ENCODE results near the gene VMO1. TPM values are rescaled to one million over a fixed set of nuclear protein-coding genes. Genes with fewer than 3 reads are reported as not detected.

Gene VMO1
- total and polyA plus RNA-seq, 9 of the 15 experiments (the other 6 are each of a cell fraction or from before 2014, with no cell fraction given): 0.31 TPM; not detected in 8

- TF ChIP-seq TRIM25 (IDR thresholded peaks at IDR 0.05; ENCODE audit: borderline replicate concordance): no peak
- TF ChIP-seq PRMT5 (CRISPR knock-in tag; IDR thresholded peaks at IDR 0.05): no peak
- TF ChIP-seq ZNF41 (CRISPR knock-in tag; conservative IDR thresholded peaks at IDR 0.05): no peak
- TF ChIP-seq ZNF263 (CRISPR knock-in tag; IDR thresholded peaks at IDR 0.05; ENCODE audit: borderline replicate concordance): no peak
- TF ChIP-seq RBM39 (optimal IDR thresholded peaks at IDR 0.05; ENCODE audit: low read depth, low read length): no peak
- TF ChIP-seq ZBTB17 (CRISPR knock-in tag; IDR thresholded peaks at IDR 0.05): no peak
- no peak for TF ChIP-seq ETS1 (conservative IDR thresholded peaks at IDR 0.05; ENCODE audit: control insufficient read depth, low read depth, low read length)
- no peak for TF ChIP-seq ZNF511 (CRISPR knock-in tag; IDR thresholded peaks at IDR 0.05)
- no peak for TF ChIP-seq SPI1 (IDR thresholded peaks at IDR 0.05; ENCODE audit: borderline replicate concordance, low read depth, low read length)
- TF ChIP-seq SNIP1 (IDR thresholded peaks at IDR 0.05; ENCODE audit: low read depth): no peak
- TF ChIP-seq NFIC (IDR thresholded peaks at IDR 0.05): no peak
- TF ChIP-seq POLR2AphosphoS2 (IDR thresholded peaks at IDR 0.05; ENCODE audit: low read length): no peak
- no peak for TF ChIP-seq SUPT5H (IDR thresholded peaks at IDR 0.05)
- no peak for TF ChIP-seq STAT5A (IDR thresholded peaks at IDR 0.05; ENCODE audit: borderline replicate concordance, low read length)
These were observed 13.9 kb downstream of the VMO1 start (continued) for GRCh38 chr17:4772235-4772613.
